KMS-11 (cell line): ENCODE data around the gene C3orf70.

Experiments
- H2AFZ ChIP-seq: fragments of 200-600 bp; sonication (generic); 2 replicates; pipeline ENCODE4 v1.6.1; 2016; ENCODE audit warnings: antibody characterized with exemption, mixed run types, low read depth
- H3K27ac ChIP-seq: fragments of 200-600 bp; sonication (generic); 2 replicates; pipeline ENCODE4 v1.6.1; 2016; ENCODE audit warnings: mild to moderate bottlenecking, mixed run types
- H3K27me3 ChIP-seq: fragments of 200-600 bp; sonication (generic); 2 replicates; pipeline ENCODE4 v1.6.1; 2017; ENCODE audit warnings: mild to moderate bottlenecking, low read depth, mixed run types, moderate library complexity; ENCODE audit not compliant: insufficient read depth
- H3K36me3 ChIP-seq: fragments of 200-600 bp; sonication (generic); 2 replicates; pipeline ENCODE4 v1.6.1; 2017; ENCODE audit warnings: mild to moderate bottlenecking, mixed run types; ENCODE audit not compliant: insufficient read depth
- H3K4me1 ChIP-seq: fragments of 200-600 bp; sonication (generic); 2 replicates; pipeline ENCODE4 v1.6.1; 2016; ENCODE audit warnings: mild to moderate bottlenecking, low read depth, mixed run types; ENCODE audit not compliant: poor library complexity, severe bottlenecking
- H3K4me2 ChIP-seq: fragments of 200-600 bp; sonication (generic); 2 replicates; pipeline ENCODE4 v1.7.0; 2016; ENCODE audit warnings: mild to moderate bottlenecking, mixed run types
- H3K4me3 ChIP-seq: fragments of 200-600 bp; sonication (generic); IDR thresholded peaks from 2 replicates; pipeline ENCODE4 v1.6.1; 2017; ENCODE audit warnings: low read depth, low read length, mixed read lengths; ENCODE audit not compliant: insufficient read depth
- H3K79me2 ChIP-seq: fragments of 200-600 bp; sonication (generic); 2 replicates; pipeline ENCODE4 v1.6.1; 2016; ENCODE audit warnings: low read depth, mixed run types; ENCODE audit not compliant: insufficient read depth
- H3K9ac ChIP-seq: fragments of 200-600 bp; sonication (generic); 2 replicates; pipeline ENCODE4 v1.6.1; 2016; ENCODE audit warnings: mild to moderate bottlenecking, mixed run types
- H4K20me1 ChIP-seq: fragments of 200-600 bp; sonication (generic); 2 replicates; pipeline ENCODE4 v1.6.1; 2016; ENCODE audit warnings: mild to moderate bottlenecking, mixed run types; ENCODE audit not compliant: insufficient read depth
- TF ChIP-seq, protein P1 (sequence below): fragments of 200-600 bp; sonication (generic); conservative IDR thresholded peaks from 2 replicates; pipeline ENCODE4 v1.6.1; 2017; ENCODE audit warnings: low read depth, mild to moderate bottlenecking, antibody characterized with exemption, low read length, moderate library complexity, mixed read lengths

The C3orf70 gene

DNA sequence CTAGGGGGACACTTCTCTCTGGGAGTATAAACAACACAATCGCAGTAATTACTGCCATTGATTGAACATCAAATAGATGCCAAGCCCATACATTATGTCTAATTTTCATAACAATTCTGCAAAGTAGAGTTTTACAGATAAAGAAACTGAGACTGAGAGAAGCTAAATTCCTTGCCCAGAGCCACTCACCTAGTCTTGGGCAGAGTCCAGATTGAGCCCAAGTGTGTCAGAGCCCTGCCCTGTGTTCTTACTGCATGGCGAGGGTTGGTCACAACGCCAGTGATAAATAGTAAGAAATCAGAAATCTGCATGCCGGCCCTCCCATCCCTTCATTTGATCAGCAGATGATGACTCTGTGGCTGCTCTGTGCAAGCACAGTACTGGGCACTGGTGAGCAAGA is 106.3 kb downstream of the C3orf70 start:
- TF ChIP-seq, protein P1, sequence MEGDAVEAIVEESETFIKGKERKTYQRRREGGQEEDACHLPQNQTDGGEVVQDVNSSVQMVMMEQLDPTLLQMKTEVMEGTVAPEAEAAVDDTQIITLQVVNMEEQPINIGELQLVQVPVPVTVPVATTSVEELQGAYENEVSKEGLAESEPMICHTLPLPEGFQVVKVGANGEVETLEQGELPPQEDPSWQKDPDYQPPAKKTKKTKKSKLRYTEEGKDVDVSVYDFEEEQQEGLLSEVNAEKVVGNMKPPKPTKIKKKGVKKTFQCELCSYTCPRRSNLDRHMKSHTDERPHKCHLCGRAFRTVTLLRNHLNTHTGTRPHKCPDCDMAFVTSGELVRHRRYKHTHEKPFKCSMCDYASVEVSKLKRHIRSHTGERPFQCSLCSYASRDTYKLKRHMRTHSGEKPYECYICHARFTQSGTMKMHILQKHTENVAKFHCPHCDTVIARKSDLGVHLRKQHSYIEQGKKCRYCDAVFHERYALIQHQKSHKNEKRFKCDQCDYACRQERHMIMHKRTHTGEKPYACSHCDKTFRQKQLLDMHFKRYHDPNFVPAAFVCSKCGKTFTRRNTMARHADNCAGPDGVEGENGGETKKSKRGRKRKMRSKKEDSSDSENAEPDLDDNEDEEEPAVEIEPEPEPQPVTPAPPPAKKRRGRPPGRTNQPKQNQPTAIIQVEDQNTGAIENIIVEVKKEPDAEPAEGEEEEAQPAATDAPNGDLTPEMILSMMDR = no peak
- Histone ChIP-seq H3K9ac (no peak overlapping the region), H3K4me3 (no peak overlapping the region), H3K27ac (no peak overlapping the region), H3K4me2 (no peak overlapping the region), H4K20me1 (no peaks in the 10 kb centered on the region), H3K4me1 (no peaks in the 10 kb centered on the region), H2AFZ (no peak overlapping the region), H3K27me3 (no peaks in the 10 kb centered on the region), H3K36me3 (peaks cover under 1% of the 10 kb centered on the region; the same call in 1 of the 2 replicates), H3K79me2 (no peaks in the 10 kb centered on the region)

DNA sequence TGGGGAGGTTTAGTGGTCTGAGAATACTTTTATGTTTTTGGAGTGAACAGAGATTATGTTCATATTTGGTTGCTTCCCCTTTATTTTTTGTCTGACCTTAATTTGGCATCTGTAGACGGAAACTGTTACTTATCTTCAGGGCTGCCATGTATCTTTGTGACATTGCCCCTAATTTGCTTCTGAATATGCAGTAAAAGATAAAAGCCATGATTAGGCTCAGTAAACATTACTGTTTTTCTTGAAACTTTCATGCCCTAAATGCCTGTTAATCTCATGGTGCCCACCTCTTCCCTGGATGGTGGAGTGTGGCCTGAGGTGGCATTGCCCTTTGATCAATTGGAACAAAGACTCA is 106.7 kb downstream of the C3orf70 start:
- no peak overlapping the region for H3K27ac ChIP-seq
- no peak overlapping the region for H3K4me2 ChIP-seq
- H4K20me1 ChIP-seq = no peaks in the 10 kb centered on the region
- no peaks in the 10 kb centered on the region for H3K79me2 ChIP-seq
- TF ChIP-seq, protein P1 = no peak
- H3K36me3 ChIP-seq = no peaks in the 10 kb centered on the region
- no peaks in the 10 kb centered on the region for H3K4me1 ChIP-seq
- no peaks in the 10 kb centered on the region for H3K27me3 ChIP-seq
- no peak overlapping the region for H3K9ac ChIP-seq
- no peak overlapping the region for H3K4me3 ChIP-seq
- H2AFZ ChIP-seq = no peak overlapping the region

DNA sequence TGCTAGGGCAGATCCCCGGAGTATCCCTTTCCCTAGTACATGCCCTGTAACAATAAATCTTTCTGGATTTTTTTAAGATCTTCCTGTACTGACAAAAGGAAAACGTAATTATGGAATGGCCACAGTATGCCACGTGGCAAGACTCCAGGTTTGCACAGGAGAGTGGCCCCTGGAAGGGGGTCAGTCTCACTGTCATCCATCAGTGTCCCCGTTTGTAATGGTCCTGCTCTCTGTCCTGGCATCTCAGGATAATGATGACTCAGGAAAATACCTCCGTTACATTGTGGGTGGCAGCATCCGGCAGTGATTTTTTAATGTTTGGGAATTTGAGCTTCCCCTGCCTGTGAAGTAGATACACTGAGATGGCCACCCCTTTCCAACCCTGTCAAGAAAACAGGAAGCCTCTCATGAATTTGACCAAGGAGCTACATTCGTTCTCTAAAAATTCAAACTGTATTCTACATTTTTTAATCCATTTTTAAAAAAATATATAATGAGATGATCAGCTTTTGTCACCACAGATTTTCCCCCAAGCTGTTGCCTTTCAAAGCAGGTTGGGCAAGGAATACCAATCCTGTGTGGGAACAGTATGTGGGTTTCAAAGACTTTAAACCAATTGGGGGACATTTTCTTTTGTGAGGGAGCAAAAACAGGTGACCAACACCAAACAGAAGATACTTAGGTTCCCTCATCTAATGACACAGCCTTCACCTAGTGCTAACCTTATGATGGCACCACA is 110.4 kb downstream of the C3orf70 start:
- Histone ChIP-seq H3K27ac (no peak overlapping the region), H4K20me1 (no peaks in the 10 kb centered on the region), H3K36me3 (no peaks in the 10 kb centered on the region), H3K79me2 (no peaks in the 10 kb centered on the region), H2AFZ (no peak overlapping the region), H3K9ac (no peak overlapping the region), H3K4me3 (no peak overlapping the region), H3K4me2 (no peak overlapping the region), H3K4me1 (no peaks in the 10 kb centered on the region), H3K27me3 (no peaks in the 10 kb centered on the region)
- TF ChIP-seq, protein P1 = no peak

DNA sequence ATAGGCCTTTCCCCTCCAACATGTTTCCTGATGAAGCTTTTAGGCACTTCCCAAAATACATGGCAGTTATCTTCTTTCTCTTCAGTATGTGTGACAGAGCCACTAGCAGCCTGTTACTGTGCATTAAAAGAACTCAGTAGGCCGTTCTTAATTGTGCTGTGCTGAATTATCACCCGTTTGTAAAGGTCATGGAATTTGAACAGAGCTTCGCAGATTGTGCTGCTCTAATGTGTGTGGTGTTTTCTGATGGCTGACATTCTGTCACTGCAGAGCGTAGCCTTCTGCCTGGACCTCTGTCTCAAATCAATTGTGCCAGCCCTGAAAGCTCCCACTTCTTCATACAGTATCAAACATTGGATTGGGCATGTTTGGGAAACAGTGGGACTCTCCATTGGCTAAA is 111.3 kb downstream of the C3orf70 start:
- Histone ChIP-seq H3K27me3 (no peaks in the 10 kb centered on the region), H3K36me3 (no peaks in the 10 kb centered on the region), H3K4me3 (no peak overlapping the region), H2AFZ (no peak overlapping the region), H3K79me2 (no peaks in the 10 kb centered on the region), H3K27ac (no peak overlapping the region), H3K9ac (no peak overlapping the region), H3K4me2 (no peak overlapping the region), H4K20me1 (no peaks in the 10 kb centered on the region), H3K4me1 (no peaks in the 10 kb centered on the region)
- TF ChIP-seq, protein P1 = no peak
